Nephron (organoid): ENCODE results near the gene FN1.
"Not testable (repeated sequence)": the region's sequence is repeated elsewhere in the genome, so short reads cannot be mapped to it uniquely, and the experiment has no call there.

ENCODE experiments used
- H3K27ac Mint-ChIP-seq, 3 experiments: 2 replicates each; pipeline ENCODE4 v1.8.0; 2020; ENCODE audit warnings: mixed read lengths in 3 of 3, mild to moderate bottlenecking in 2 of 3, moderate library complexity in 1 of 3
- H3K27me3 Mint-ChIP-seq: 2 replicates; pipeline ENCODE4 v1.8.0; 2021; ENCODE audit warnings: low read depth, mild to moderate bottlenecking, moderate library complexity, mixed read lengths
- H3K36me3 Mint-ChIP-seq: 2 replicates; pipeline ENCODE4 v1.8.0; 2020; ENCODE audit warnings: low read depth, mixed read lengths
- H3K4me1 Mint-ChIP-seq: 2 replicates; pipeline ENCODE4 v1.8.0; 2020; ENCODE audit warnings: mixed read lengths
- H3K4me3 Mint-ChIP-seq, 3 experiments: 2 replicates each; pipeline ENCODE4 v1.8.0; 2020; ENCODE audit warnings: mild to moderate bottlenecking in 3 of 3, mixed read lengths in 3 of 3, moderate library complexity in 2 of 3
- H3K9me3 Mint-ChIP-seq: 2 replicates; pipeline ENCODE4 v1.8.0; 2020; ENCODE audit warnings: mixed read lengths
- CTCF ChIP-seq, 3 experiments: fragments of 200-600 bp; sonication (generic); IDR thresholded peaks; one replicate each; pipeline ENCODE4 v1.5.0; 2021; ENCODE audit warnings: antibody characterized with exemption in 3 of 3; ENCODE audit not compliant: unreplicated experiment in 3 of 3

Gene FN1

GRCh38 chr2:215409331-215410127 is 26.3 kb downstream of the FN1 start:
- peaks cover 7% of the 10 kb centered on the region for H3K4me1 Mint-ChIP-seq
- H3K27me3 Mint-ChIP-seq: no peaks in the 10 kb centered on the region

GRCh38 chr2:215408441-215408840 is 27.4 kb downstream of the FN1 start:
- H3K27ac Mint-ChIP-seq, H3K4me3 Mint-ChIP-seq, H3K27me3 Mint-ChIP-seq, H3K9me3 Mint-ChIP-seq: not testable (repeated sequence)
- Mint-ChIP-seq H3K4me1 (peaks cover 11% of the 10 kb centered on the region), H3K36me3 (peaks cover 74% of the 10 kb centered on the region)

More at GRCh38 chr2:215409331-215410127, 26.3 kb downstream of the FN1 start:
- peaks cover 80% of the 10 kb centered on the region for H3K36me3 Mint-ChIP-seq
- H3K4me3 Mint-ChIP-seq: no peak overlapping the region
- TF ChIP-seq CTCF (IDR thresholded peaks at IDR 0.05; ENCODE audit: unreplicated experiment in 3 of 3): no peak
- H3K27ac Mint-ChIP-seq: no peak overlapping the region
- H3K9me3 Mint-ChIP-seq: no peaks in the 10 kb centered on the region

- Mint-ChIP-seq H3K36me3 (peaks cover 74% of the 10 kb centered on the region), H3K9me3 (no peaks in the 10 kb centered on the region), H3K4me1 (peaks cover 11% of the 10 kb centered on the region), H3K4me3 (no peak overlapping the region), H3K27me3 (no peaks in the 10 kb centered on the region), H3K27ac (no peak overlapping the region)
- no peak for TF ChIP-seq CTCF (IDR thresholded peaks at IDR 0.05; ENCODE audit: unreplicated experiment in 3 of 3)
Measured at GRCh38 chr2:215407590-215408264, 28.1 kb downstream of the FN1 start.

- Mint-ChIP-seq H3K27me3 (no peaks in the 10 kb centered on the region), H3K27ac (no peak overlapping the region), H3K9me3 (no peaks in the 10 kb centered on the region), H3K4me3 (no peak overlapping the region), H3K4me1 (peaks cover 11% of the 10 kb centered on the region), H3K36me3 (peaks cover 70% of the 10 kb centered on the region)
- no peak for TF ChIP-seq CTCF (IDR thresholded peaks at IDR 0.05; ENCODE audit: unreplicated experiment in 3 of 3)
Measured at GRCh38 chr2:215407061-215407460, 28.8 kb downstream of the FN1 start.

- Mint-ChIP-seq H3K36me3 (peaks cover 70% of the 10 kb centered on the region), H3K4me3 (no peak overlapping the region), H3K4me1 (peaks cover 11% of the 10 kb centered on the region), H3K27me3 (no peaks in the 10 kb centered on the region), H3K27ac (no peak overlapping the region), H3K9me3 (no peaks in the 10 kb centered on the region)
- TF ChIP-seq CTCF (IDR thresholded peaks at IDR 0.05; ENCODE audit: unreplicated experiment in 3 of 3): no peak
Measured at GRCh38 chr2:215405722-215406581, 29.9 kb downstream of the FN1 start.
